ENCODE data around the gene BAZ2A. TPM values are rescaled to one million over a fixed set of nuclear protein-coding genes. Genes with fewer than 3 reads are reported as not detected.

BAZ2A gene
- total RNA-seq, 3 donors from 2014 or later, result 109 to 144 (median 110) TPM

- intact Hi-C loops (cut with DNase I, micrococcal nuclease), result no loop called here
- ATAC-seq (peak; percentile 20), DNase-seq (peak in 1 of 3 donors; percentile 12)
- Histone ChIP-seq H3K4me3 (no peak overlapping the region), H3K9me3 (no peaks in the 10 kb centered on the region), H3K4me1 (ENCODE audit: low read depth) (peaks cover 56% of the 10 kb centered on the region), H3K36me3 (ENCODE audit: low read depth) (no peaks in the 10 kb centered on the region)
- TF ChIP-seq, protein P1, sequence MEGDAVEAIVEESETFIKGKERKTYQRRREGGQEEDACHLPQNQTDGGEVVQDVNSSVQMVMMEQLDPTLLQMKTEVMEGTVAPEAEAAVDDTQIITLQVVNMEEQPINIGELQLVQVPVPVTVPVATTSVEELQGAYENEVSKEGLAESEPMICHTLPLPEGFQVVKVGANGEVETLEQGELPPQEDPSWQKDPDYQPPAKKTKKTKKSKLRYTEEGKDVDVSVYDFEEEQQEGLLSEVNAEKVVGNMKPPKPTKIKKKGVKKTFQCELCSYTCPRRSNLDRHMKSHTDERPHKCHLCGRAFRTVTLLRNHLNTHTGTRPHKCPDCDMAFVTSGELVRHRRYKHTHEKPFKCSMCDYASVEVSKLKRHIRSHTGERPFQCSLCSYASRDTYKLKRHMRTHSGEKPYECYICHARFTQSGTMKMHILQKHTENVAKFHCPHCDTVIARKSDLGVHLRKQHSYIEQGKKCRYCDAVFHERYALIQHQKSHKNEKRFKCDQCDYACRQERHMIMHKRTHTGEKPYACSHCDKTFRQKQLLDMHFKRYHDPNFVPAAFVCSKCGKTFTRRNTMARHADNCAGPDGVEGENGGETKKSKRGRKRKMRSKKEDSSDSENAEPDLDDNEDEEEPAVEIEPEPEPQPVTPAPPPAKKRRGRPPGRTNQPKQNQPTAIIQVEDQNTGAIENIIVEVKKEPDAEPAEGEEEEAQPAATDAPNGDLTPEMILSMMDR (IDR thresholded peaks at IDR 0.05), result no peak
These were observed 40.7 kb upstream of the BAZ2A start for GRCh38 chr12:56670836-56671235.

DNA sequence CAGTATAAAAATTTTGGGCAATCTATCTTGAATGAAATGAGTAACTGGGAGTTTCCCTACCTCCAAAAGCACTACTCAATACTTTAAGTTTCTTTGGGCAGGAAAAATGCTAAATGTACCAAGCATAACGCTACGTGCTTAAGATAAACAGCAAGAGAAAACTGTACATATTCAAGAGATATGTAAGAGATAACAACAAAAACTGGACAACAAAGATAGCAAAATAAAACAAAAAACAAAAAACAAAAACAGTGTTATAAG, 38.0 kb upstream of the BAZ2A start:
- DNase-seq, result no peak
- Histone ChIP-seq H3K4me3 (no peak overlapping the region), H3K4me1 (ENCODE audit: low read depth) (peaks cover 39% of the 10 kb centered on the region), H3K36me3 (ENCODE audit: low read depth) (no peaks in the 10 kb centered on the region), H3K9me3 (no peaks in the 10 kb centered on the region)
- TF ChIP-seq, protein P1 (IDR thresholded peaks at IDR 0.05), result no peak
- intact Hi-C loops (cut with DNase I, micrococcal nuclease), result no loop called here
- no peak for ATAC-seq

DNA sequence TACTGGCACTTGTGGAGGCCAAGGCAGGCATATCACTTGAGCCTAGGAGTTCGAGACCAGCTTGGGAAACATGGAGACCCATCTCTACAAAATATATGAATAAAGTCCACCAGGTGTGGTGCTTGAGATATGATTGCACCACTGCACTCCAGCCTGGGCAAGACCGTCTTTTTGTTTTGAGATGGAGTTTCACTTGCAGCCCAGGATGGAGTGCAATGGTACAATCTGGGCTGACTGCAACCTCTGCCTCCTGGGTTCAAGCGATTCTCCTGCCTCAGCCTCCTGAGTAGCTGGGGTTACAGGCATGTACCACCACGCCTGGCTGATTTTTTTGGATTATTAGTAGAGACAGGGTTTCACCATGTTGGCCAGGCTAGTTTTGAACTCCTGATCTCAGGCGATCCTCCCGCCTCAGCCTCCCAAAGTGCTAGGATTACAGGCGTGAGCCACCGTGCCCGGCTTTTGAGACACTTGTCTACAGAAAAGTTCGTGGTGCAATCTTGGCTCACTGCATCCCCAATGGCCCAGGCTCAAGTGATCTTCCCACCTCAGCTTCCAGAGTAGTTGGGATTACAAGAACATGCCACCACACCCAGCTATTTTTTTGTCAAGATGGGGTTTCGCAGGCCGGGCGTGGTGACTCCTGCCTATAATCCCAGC, 32.0 kb upstream of the BAZ2A start:
- TF ChIP-seq, protein P1 (IDR thresholded peaks at IDR 0.05), result no peak
- peak; percentile 13 for ATAC-seq
- Histone ChIP-seq H3K4me1 (ENCODE audit: low read depth) (no peaks in the 10 kb centered on the region), H3K4me3 (no peak overlapping the region), H3K36me3 (ENCODE audit: low read depth) (no peaks in the 10 kb centered on the region), H3K9me3 (no peaks in the 10 kb centered on the region)
- intact Hi-C loops (cut with DNase I, micrococcal nuclease), result no loop called here
- peak in 1 of 3 donors; percentile 21 for DNase-seq

DNA sequence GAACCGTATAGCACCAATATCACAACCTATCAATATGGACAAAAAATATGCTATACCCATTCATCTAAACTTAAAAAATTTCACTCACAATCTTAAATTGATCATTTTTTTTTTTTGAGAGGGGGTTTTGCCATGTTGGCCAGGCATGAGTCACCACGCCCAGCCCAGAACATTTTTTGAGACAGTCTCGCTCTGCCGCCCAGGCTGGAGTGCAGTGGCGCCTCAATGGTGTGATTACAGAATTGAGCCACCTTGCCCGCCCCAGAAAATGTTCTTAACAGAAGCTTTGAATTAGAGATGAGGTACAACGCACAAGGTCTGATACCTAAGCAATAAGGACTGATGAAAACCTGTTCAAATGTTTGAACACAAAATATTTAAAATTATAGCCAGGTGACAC, 31.4 kb upstream of the BAZ2A start:
- ATAC-seq (no peak), DNase-seq (peak in 1 of 3 donors; percentile 14)
- intact Hi-C loops (cut with DNase I, micrococcal nuclease), result no loop called here
- H3K4me3 ChIP-seq, result no peak overlapping the region
- TF ChIP-seq, protein P1 (IDR thresholded peaks at IDR 0.05), result no peak
- no peaks in the 10 kb centered on the region for H3K9me3 ChIP-seq
- H3K36me3 ChIP-seq (ENCODE audit: low read depth), result no peaks in the 10 kb centered on the region
- no peaks in the 10 kb centered on the region for H3K4me1 ChIP-seq (ENCODE audit: low read depth)

DNA sequence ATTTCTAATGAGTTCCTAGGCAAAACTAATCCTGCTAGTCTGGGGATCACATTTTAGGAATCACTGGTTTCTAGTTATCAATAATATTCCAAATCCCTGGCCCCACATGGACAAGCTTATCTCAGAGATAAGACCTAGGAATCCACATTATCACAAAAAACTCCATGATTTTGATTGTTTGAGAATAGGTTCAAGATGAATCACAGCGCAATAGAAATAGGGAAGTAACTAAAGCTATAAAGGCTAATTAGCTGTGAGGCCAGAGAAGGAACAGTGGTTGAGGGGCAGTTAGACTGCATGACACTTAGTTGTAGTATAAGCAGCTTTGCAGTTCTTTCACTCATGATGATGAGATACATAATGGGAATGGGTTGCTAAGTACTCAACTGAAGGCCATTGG, 28.8 kb upstream of the BAZ2A start:
- TF ChIP-seq, protein P1 (IDR thresholded peaks at IDR 0.05), result no peak
- Histone ChIP-seq H3K4me3 (no peak overlapping the region), H3K9me3 (peaks cover 12% of the 10 kb centered on the region), H3K36me3 (ENCODE audit: low read depth) (no peaks in the 10 kb centered on the region), H3K4me1 (ENCODE audit: low read depth) (no peaks in the 10 kb centered on the region)
- intact Hi-C loops (cut with DNase I, micrococcal nuclease), result no loop called here
- DNase-seq, result no peak
- peak; percentile 76 for ATAC-seq
